ENCODE data around the gene TPRN. TPM values are rescaled to one million over a fixed set of nuclear protein-coding genes. Genes with fewer than 3 reads are reported as not detected.

Gene TPRN
- total and polyA plus RNA-seq, 10 donors = 4.5 to 10.7 (median 7.2) TPM

- DNase-seq = no peak
- intact Hi-C loops (cut with DNase I; ENCODE audit: low total_unique reads) = no loop called here
- peaks cover 0 to 68% (median 32%) of the 10 kb centered on the region in 7 donors for H3K27me3 ChIP-seq (replicated peaks in 1 of 7)
These were observed 33.6 kb upstream of the TPRN start for GRCh38 chr9:137234055-137234697.

GRCh38 chr9:137233143-137233980, 32.8 kb upstream of the TPRN start:
- H3K9me3 ChIP-seq = no peaks in the 10 kb centered on the region

More at GRCh38 chr9:137234055-137234697, 33.6 kb upstream of the TPRN start:
- no peak overlapping the region for H3K27ac ChIP-seq
- H3K36me3 ChIP-seq = no peaks in the 10 kb centered on the region
- TF ChIP-seq, protein P1, sequence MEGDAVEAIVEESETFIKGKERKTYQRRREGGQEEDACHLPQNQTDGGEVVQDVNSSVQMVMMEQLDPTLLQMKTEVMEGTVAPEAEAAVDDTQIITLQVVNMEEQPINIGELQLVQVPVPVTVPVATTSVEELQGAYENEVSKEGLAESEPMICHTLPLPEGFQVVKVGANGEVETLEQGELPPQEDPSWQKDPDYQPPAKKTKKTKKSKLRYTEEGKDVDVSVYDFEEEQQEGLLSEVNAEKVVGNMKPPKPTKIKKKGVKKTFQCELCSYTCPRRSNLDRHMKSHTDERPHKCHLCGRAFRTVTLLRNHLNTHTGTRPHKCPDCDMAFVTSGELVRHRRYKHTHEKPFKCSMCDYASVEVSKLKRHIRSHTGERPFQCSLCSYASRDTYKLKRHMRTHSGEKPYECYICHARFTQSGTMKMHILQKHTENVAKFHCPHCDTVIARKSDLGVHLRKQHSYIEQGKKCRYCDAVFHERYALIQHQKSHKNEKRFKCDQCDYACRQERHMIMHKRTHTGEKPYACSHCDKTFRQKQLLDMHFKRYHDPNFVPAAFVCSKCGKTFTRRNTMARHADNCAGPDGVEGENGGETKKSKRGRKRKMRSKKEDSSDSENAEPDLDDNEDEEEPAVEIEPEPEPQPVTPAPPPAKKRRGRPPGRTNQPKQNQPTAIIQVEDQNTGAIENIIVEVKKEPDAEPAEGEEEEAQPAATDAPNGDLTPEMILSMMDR (IDR thresholded peaks at IDR 0.05 in 8 of 11, conservative IDR thresholded peaks at IDR 0.05 in 3 of 11) = no peak
- TF ChIP-seq POLR2AphosphoS5 (IDR thresholded peaks at IDR 0.05) = peak in 1 of 3 donors; percentile 35
- no peaks in the 10 kb centered on the region for H3K9me3 ChIP-seq
- H3K4me3 ChIP-seq = no peak overlapping the region
- H3K4me1 ChIP-seq = peaks cover 11 to 53% (median 44%) of the 10 kb centered on the region in 6 donors
- 60 to 77% (median 70%) methylated on average over 17 to 40 of the region's 40 CpGs for WGBS, 5 donors

DNA sequence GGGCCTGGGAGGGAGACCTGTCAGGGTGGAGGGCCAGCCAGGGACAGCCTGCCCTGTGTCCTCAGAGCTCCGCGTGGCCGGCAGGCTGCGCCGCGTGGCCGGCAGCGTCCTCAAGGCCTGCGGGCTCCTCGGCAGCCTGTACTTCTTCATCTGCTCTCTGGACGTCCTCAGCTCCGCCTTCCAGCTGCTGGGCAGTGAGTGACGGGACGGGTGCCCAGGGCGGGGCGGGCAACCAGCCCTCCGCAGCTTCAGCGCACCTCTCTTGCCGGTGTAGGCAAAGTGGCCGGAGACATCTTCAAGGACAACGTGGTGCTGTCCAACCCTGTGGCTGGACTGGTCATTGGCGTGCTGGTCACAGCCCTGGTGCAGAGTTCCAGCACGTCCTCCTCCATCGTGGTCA, 32.0 kb upstream of the TPRN start:
- no peak overlapping the region for H3K4me3 ChIP-seq
- H3K27ac ChIP-seq = no peak overlapping the region
- H3K36me3 ChIP-seq = no peaks in the 10 kb centered on the region
- peaks cover 0 to 83% (median 45%) of the 10 kb centered on the region in 7 donors for H3K27me3 ChIP-seq (replicated peaks in 1 of 7)
- peaks cover 11 to 38% (median 33%) of the 10 kb centered on the region in 6 donors for H3K4me1 ChIP-seq
- 69 to 84% (median 77%) methylated on average over 7 to 24 of the region's 24 CpGs for WGBS, 5 donors
- TF ChIP-seq POLR2AphosphoS5 (IDR thresholded peaks at IDR 0.05) = no peak
- TF ChIP-seq, protein P1 (IDR thresholded peaks at IDR 0.05 in 8 of 11, conservative IDR thresholded peaks at IDR 0.05 in 3 of 11) = no peak
- no peak for TF ChIP-seq POLR2A (IDR thresholded peaks at IDR 0.05)
- H3K9me3 ChIP-seq = no peaks in the 10 kb centered on the region
- intact Hi-C loops (cut with DNase I; ENCODE audit: low total_unique reads) = no loop called here
- no peak for DNase-seq

More at GRCh38 chr9:137233143-137233980, 32.8 kb upstream of the TPRN start:
- Histone ChIP-seq H3K27ac (no peak overlapping the region), H3K27me3 (replicated peaks in 1 of 7) (peaks cover 0 to 76% (median 41%) of the 10 kb centered on the region in 7 donors), H3K36me3 (no peaks in the 10 kb centered on the region), H3K4me1 (peaks cover 11 to 44% (median 36%) of the 10 kb centered on the region in 6 donors), H3K4me3 (no peak overlapping the region)
- TF ChIP-seq POLR2A (IDR thresholded peaks at IDR 0.05) = no peak
- TF ChIP-seq, protein P1 (IDR thresholded peaks at IDR 0.05 in 8 of 11, conservative IDR thresholded peaks at IDR 0.05 in 3 of 11) = no peak
- no peak for TF ChIP-seq POLR2AphosphoS5 (IDR thresholded peaks at IDR 0.05)
- no peak for DNase-seq
- intact Hi-C loops (cut with DNase I; ENCODE audit: low total_unique reads) = no loop called here
- WGBS, 5 donors = 83 to 89% (median 84%) methylated on average over 23 to 40 of the region's 40 CpGs

DNA sequence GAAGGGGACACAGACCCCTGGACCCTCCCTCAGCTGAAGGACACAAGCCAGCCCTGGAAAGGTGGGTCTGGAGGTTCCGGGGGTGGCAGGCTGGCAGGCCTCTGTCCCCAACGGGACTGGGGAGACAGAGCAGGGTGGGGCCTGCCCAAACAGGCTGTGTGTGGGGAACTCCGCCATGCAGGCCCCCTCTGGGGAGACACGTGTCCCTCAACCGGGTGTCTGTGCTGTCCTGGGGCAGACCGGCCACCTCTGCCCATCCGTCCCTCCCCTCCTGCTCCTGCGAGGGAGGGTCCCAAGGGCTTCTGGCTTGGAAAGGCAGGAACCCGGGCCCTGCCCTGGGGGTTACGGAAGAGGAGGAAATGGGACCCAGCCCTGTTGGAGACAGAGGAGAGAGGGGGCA, 31.6 kb upstream of the TPRN start:
- Histone ChIP-seq H3K27ac (no peak overlapping the region), H3K27me3 (replicated peaks in 1 of 7) (peaks cover 0 to 87% (median 45%) of the 10 kb centered on the region in 7 donors), H3K4me1 (peaks cover 11 to 38% (median 34%) of the 10 kb centered on the region in 6 donors), H3K4me3 (no peak overlapping the region), H3K36me3 (no peaks in the 10 kb centered on the region), H3K9me3 (no peaks in the 10 kb centered on the region)
- intact Hi-C loops (cut with DNase I; ENCODE audit: low total_unique reads) = no loop called here
- DNase-seq = no peak
- 59 to 89% (median 75%) methylated on average over 5 to 10 of the region's 10 CpGs for WGBS, 5 donors
- TF ChIP-seq POLR2A (IDR thresholded peaks at IDR 0.05) (no peak), POLR2AphosphoS5 (IDR thresholded peaks at IDR 0.05) (no peak)
- TF ChIP-seq, protein P1 (IDR thresholded peaks at IDR 0.05 in 8 of 11, conservative IDR thresholded peaks at IDR 0.05 in 3 of 11) = no peak
